ENCODE measurements around the gene SLC26A8. TPM values are rescaled to one million over a fixed set of nuclear protein-coding genes. Genes with fewer than 3 reads are reported as not detected.
"Not testable (repeated sequence)": the region's sequence is repeated elsewhere in the genome, so short reads cannot be mapped to it uniquely, and the experiment has no call there.

Gene SLC26A8
- total and polyA plus RNA-seq, 8 donors: 0.12 to 0.58 (median 0.15) TPM; not detected in 4

DNA sequence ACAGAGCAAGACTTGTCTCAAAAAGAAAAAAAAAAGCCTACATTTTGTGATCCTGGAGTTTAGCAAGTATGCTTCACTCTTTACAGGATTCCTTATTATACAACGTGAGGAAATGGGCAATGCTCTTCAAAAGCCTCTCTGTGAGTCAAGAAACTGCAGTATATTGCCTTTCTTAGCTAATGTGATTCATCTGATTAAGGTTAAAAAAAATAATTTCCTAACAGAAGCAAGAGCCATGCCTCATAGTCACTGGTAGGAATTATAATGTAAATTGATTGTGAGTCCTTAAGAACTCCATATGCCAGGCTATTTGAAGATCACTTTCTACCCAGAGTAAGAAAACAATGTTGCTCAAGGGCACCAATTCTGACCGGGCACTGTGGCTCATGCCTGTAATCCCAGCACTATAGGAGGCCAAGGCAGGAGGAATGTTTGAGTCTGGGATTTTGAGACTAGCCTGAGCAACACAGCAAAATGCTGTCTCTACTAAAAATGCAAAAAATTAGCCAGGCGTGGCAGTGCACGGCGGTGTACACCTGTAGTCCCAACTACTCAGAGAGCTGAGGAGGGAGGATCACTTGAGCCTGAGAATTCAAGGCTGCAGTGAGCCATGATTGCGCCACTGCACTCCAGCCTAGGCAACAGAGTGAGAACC lies 43.3 kb downstream of the SLC26A8 start:
- Histone ChIP-seq H3K36me3 (no peaks in the 10 kb centered on the region), H3K4me3 (no peak overlapping the region), H3K9me3 (no peaks in the 10 kb centered on the region), H3K4me1 (no peaks in the 10 kb centered on the region), H3K27ac (no peak overlapping the region), H3K27me3 (no peaks in the 10 kb centered on the region)
- intact Hi-C loops (cut with DNase I; ENCODE audit: low total_unique reads): no loop called here
- 88 to 93% (median 90%) methylated on average over 6 of the region's 6 CpGs for WGBS, 5 donors
- TF ChIP-seq POLR2A (IDR thresholded peaks at IDR 0.05) (no peak), POLR2AphosphoS5 (IDR thresholded peaks at IDR 0.05) (no peak), EP300 (IDR thresholded peaks at IDR 0.05) (no peak)
- TF ChIP-seq, protein P1, sequence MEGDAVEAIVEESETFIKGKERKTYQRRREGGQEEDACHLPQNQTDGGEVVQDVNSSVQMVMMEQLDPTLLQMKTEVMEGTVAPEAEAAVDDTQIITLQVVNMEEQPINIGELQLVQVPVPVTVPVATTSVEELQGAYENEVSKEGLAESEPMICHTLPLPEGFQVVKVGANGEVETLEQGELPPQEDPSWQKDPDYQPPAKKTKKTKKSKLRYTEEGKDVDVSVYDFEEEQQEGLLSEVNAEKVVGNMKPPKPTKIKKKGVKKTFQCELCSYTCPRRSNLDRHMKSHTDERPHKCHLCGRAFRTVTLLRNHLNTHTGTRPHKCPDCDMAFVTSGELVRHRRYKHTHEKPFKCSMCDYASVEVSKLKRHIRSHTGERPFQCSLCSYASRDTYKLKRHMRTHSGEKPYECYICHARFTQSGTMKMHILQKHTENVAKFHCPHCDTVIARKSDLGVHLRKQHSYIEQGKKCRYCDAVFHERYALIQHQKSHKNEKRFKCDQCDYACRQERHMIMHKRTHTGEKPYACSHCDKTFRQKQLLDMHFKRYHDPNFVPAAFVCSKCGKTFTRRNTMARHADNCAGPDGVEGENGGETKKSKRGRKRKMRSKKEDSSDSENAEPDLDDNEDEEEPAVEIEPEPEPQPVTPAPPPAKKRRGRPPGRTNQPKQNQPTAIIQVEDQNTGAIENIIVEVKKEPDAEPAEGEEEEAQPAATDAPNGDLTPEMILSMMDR (IDR thresholded peaks at IDR 0.05): no peak
- DNase-seq: no peak

DNA sequence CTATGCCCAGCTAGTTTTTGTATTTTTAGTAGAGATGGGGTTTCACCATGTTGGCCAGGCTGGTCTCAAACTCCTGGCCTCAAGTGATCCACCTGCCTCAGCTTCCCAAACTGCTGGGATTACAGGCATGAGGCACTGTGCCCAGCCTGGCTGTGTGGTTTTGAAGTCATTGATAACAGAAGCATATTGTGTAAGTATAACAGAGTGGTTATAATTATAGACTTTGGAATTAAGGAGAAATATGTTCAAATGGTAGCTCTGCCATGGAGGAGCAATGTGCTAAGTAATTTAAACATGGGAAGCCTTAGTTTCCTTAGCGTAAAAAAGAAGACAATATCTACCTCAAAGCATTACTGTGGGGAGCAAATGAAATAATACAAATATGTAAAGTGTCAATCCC lies 44.3 kb downstream of the SLC26A8 start:
- 94 to 97% (median 96%) methylated on average over 1 of the region's 1 CpG for WGBS, 5 donors
- H3K4me3 ChIP-seq; intact Hi-C loops (cut with DNase I; ENCODE audit: low total_unique reads); DNase-seq; H3K36me3 ChIP-seq; H3K27me3 ChIP-seq; H3K4me1 ChIP-seq; H3K9me3 ChIP-seq; H3K27ac ChIP-seq: not testable (repeated sequence)

DNA sequence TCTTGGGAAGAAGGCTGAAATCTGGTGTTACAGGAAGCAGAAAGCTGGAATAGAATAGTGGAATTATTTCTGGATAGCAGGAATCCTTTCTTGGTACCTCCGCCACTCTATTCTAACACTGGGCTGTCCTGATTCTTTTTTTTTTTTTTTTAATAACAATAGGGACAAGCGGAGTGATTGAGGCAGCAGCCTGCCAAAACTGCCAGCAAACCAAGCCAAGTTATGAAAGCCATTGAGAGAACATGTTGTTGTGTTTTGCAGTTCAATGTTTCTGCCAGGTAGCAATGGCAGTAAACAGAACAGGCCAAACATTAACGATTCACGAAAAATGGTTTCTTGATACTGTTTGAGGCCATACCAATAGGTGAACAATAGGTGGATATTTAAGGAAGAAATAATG lies 47.1 kb downstream of the SLC26A8 start:
- TF ChIP-seq POLR2A (IDR thresholded peaks at IDR 0.05) (no peak), EP300 (IDR thresholded peaks at IDR 0.05) (no peak), POLR2AphosphoS5 (IDR thresholded peaks at IDR 0.05) (no peak)
- TF ChIP-seq, protein P1 (IDR thresholded peaks at IDR 0.05): no peak

DNA sequence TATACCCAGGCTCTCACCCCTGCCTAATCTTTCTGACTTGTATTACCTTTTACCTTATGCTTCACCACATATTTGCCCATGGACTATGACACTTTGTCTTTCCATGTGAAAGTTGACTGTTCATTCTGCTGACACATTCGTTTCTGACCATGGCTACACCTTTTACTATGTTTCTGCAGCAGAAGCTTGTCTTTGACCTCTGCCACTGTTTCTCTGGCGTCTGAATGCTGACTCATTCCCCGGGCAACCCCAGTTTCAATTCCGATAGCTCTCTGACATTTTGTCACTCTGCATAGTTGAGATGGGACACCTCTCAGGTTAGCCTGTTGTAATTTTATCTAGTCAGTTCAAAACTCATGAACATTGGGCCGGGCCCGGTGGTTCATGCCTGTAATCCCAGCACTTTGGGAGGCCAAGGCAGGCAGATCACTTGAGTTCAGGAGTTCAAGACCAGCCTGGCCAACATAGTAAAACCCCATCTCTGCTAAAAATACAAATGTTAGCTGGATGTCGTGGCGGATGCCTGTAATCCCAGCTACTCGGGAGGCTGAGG lies 50.7 kb downstream of the SLC26A8 start:
- Histone ChIP-seq H3K27me3 (no peaks in the 10 kb centered on the region), H3K4me3 (no peak overlapping the region), H3K4me1 (peaks cover 0 to 4% (median 0%) of the 10 kb centered on the region in 4 donors), H3K9me3 (no peaks in the 10 kb centered on the region), H3K27ac (peak overlapping the region in 4 of 5 donors; percentile 17 to 33 (median 20)), H3K36me3 (no peaks in the 10 kb centered on the region)
- peak in 1 of 3 donors; percentile 54 for TF ChIP-seq POLR2AphosphoS5 (IDR thresholded peaks at IDR 0.05)
- TF ChIP-seq, protein P1 (IDR thresholded peaks at IDR 0.05): no peak
- 62 to 75% (median 64%) methylated on average over 9 of the region's 9 CpGs for WGBS, 5 donors
- DNase-seq: peak; percentile 31 to 88
- intact Hi-C loops (cut with DNase I; ENCODE audit: low total_unique reads): no loop called here

More for the DNA sequence above, 47.1 kb downstream of the SLC26A8 start:
- Histone ChIP-seq H3K4me1 (peaks cover 0 to 4% (median 0%) of the 10 kb centered on the region in 4 donors), H3K9me3 (no peaks in the 10 kb centered on the region), H3K27me3 (no peaks in the 10 kb centered on the region), H3K4me3 (no peak overlapping the region), H3K36me3 (no peaks in the 10 kb centered on the region), H3K27ac (no peak overlapping the region)
- WGBS, 5 donors: 82 to 97% (median 95%) methylated on average over 4 of the region's 4 CpGs
- no peak for DNase-seq
- intact Hi-C loops (cut with DNase I; ENCODE audit: low total_unique reads): no loop called here

Data from stomach (tissue), 9 donors.